Esophagus squamous epithelium (tissue), 4 donors: ENCODE measurements around the gene ITPK1.

ENCODE experiments used
- CTCF ChIP-seq, 6 experiments: fragments of 450-650 bp in 4 of 6; fragments of 200-600 bp in 2 of 6; sonication (generic) in 2 of 6; IDR thresholded peaks; one replicate each; pipeline ENCODE4 v1.5.1; 2016 to 2019; ENCODE audit warnings: antibody characterized with exemption in 6 of 6, mild to moderate bottlenecking in 4 of 6, moderate library complexity in 4 of 6
- POLR2A ChIP-seq, 4 donors: fragments of 450-650 bp; IDR thresholded peaks; one replicate each; pipeline ENCODE4 v1.6.1; 2017; ENCODE audit warnings: antibody characterized with exemption in 4 of 4, mild to moderate bottlenecking in 4 of 4, moderate library complexity in 3 of 4

GRCh38 chr14:93056840-93057585, 58.7 kb downstream of the ITPK1 start:
- TF ChIP-seq CTCF (IDR thresholded peaks at IDR 0.05) = no peak
- no peak for TF ChIP-seq POLR2A (IDR thresholded peaks at IDR 0.05)
